Osteoblast (primary cell): ENCODE results near the gene TLE5. TPM values are rescaled to one million over a fixed set of nuclear protein-coding genes. Genes with fewer than 3 reads are reported as not detected.
A peak's percentile ranks its signal among the peaks of the same experiment; 100 is the strongest.

ENCODE experiments used
- DNase-seq: peaks from one replicate; pipeline ENCODE4 v3.0.0; 2011; ENCODE audit warnings: low spot score, mixed read lengths; ENCODE audit not compliant: insufficient read length; ENCODE audit errors: missing footprints
- H2AFZ ChIP-seq: 2 replicates; pipeline ENCODE4 v1.6.0; 2011; ENCODE audit warnings: mild to moderate bottlenecking, low read length
- H3K27ac ChIP-seq: 2 replicates; pipeline ENCODE4 v1.5.1; 2011; ENCODE audit warnings: mild to moderate bottlenecking, low read depth, low read length, moderate library complexity
- H3K27me3 ChIP-seq: 2 replicates; pipeline ENCODE4 v1.6.0; 2012; ENCODE audit warnings: mild to moderate bottlenecking, control low read depth, inconsistent platforms, low read length, moderate library complexity; ENCODE audit not compliant: insufficient read depth
- H3K36me3 ChIP-seq: 2 replicates; pipeline ENCODE4 v1.5.1; 2011; ENCODE audit warnings: mild to moderate bottlenecking, low read length, control low read depth, moderate library complexity; ENCODE audit not compliant: insufficient read depth
- H3K4me1 ChIP-seq: 2 replicates; pipeline ENCODE4 v1.5.1; 2011; ENCODE audit warnings: mild to moderate bottlenecking, low read length, control low read depth, moderate library complexity; ENCODE audit not compliant: insufficient read depth
- H3K4me2 ChIP-seq: 2 replicates; pipeline ENCODE4 v1.6.0; 2011; ENCODE audit warnings: mild to moderate bottlenecking, low read length; ENCODE audit not compliant: insufficient read depth
- H3K4me3 ChIP-seq: fragments of 200-600 bp; sonication (generic); 3 replicates; pipeline ENCODE4 v1.5.1; 2012; ENCODE audit warnings: mild to moderate bottlenecking, low read length, inconsistent platforms; ENCODE audit not compliant: insufficient read depth
- H3K79me2 ChIP-seq: 2 replicates; pipeline ENCODE4 v1.6.0; 2012; ENCODE audit warnings: mild to moderate bottlenecking, low read length, control low read depth, inconsistent platforms; ENCODE audit not compliant: insufficient read depth
- H3K9me3 ChIP-seq: 2 replicates; pipeline ENCODE4 v1.5.1; 2011; ENCODE audit warnings: low read depth, low read length, control low read depth
- H4K20me1 ChIP-seq: 2 replicates; pipeline ENCODE4 v1.6.0; 2012; ENCODE audit warnings: mild to moderate bottlenecking, low read length, control low read depth; ENCODE audit not compliant: insufficient read depth
- total RNA-seq: library from RNA; depleted of rRNA; stranded (reverse); fragments of >200 nt; gene quantifications from 2 replicates; pipeline ENCODE4 v1.2.3, GENCODE V29; 2012
- TF ChIP-seq, protein P1 (sequence below): IDR thresholded peaks from 2 replicates; pipeline ENCODE4 v1.5.1; 2011; ENCODE audit warnings: mild to moderate bottlenecking, low read depth, low read length, moderate library complexity; ENCODE audit errors: extremely low read depth

The TLE5 gene
- total RNA-seq, 1 donor: 211 TPM

DNA sequence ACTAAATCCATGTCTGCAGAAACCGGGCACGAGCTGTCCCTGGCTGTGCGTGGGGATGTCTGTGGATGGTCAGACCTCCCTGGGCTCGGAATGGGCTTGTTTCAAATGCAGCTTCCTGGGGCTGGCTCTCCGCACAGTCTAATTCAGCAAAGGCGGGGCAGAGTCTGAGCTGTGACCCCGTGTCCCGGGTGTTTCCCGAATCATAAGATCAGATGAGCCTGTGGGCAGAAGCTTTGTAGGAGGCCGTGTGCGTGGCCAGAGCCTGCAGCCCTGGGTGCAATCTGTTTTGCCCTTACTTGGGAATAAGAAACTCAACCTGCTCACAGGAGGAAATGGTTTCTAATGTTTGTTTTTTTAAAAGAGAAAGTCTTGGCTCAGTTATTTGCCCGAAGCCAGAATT lies 18.0 kb upstream of the TLE5 start:
- H3K4me2 ChIP-seq: peak overlapping the region; percentile 50
- H4K20me1 ChIP-seq: no peaks in the 10 kb centered on the region
- H3K36me3 ChIP-seq: no peaks in the 10 kb centered on the region
- TF ChIP-seq, protein P1, sequence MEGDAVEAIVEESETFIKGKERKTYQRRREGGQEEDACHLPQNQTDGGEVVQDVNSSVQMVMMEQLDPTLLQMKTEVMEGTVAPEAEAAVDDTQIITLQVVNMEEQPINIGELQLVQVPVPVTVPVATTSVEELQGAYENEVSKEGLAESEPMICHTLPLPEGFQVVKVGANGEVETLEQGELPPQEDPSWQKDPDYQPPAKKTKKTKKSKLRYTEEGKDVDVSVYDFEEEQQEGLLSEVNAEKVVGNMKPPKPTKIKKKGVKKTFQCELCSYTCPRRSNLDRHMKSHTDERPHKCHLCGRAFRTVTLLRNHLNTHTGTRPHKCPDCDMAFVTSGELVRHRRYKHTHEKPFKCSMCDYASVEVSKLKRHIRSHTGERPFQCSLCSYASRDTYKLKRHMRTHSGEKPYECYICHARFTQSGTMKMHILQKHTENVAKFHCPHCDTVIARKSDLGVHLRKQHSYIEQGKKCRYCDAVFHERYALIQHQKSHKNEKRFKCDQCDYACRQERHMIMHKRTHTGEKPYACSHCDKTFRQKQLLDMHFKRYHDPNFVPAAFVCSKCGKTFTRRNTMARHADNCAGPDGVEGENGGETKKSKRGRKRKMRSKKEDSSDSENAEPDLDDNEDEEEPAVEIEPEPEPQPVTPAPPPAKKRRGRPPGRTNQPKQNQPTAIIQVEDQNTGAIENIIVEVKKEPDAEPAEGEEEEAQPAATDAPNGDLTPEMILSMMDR: no peak
- H3K9me3 ChIP-seq: no peaks in the 10 kb centered on the region
- no peak overlapping the region for H3K4me3 ChIP-seq
- H3K27ac ChIP-seq: no peak overlapping the region
- peak; percentile 82 for DNase-seq
- H2AFZ ChIP-seq: peak overlapping the region; percentile 82
- no peaks in the 10 kb centered on the region for H3K79me2 ChIP-seq
- peaks cover 12% of the 10 kb centered on the region for H3K4me1 ChIP-seq
- H3K27me3 ChIP-seq: no peaks in the 10 kb centered on the region

DNA sequence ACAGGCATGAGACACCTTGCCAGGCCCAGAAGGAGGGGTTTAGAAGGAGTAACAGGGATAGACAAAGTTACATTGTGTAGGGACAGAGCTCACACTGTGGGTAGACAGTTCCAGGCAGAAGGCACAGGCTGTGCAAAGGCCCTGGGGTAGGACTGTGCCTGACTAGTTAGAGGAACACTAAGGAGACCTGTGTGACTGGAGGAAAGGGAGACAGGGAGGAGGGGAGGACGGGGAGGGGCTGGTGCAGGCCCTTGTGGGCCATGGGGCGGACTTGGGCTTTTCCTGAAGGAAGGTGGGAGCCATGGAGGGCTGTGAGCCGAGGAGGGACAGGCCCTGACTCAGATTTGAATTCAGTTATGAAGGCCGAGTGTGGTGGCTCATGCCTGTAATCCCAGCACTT lies 17.3 kb upstream of the TLE5 start:
- DNase-seq: no peak
- Histone ChIP-seq H3K4me1 (peaks cover 13% of the 10 kb centered on the region), H3K27me3 (no peaks in the 10 kb centered on the region), H2AFZ (no peak overlapping the region), H4K20me1 (no peaks in the 10 kb centered on the region), H3K4me2 (no peak overlapping the region), H3K27ac (no peak overlapping the region), H3K79me2 (no peaks in the 10 kb centered on the region), H3K4me3 (no peak overlapping the region), H3K9me3 (no peaks in the 10 kb centered on the region), H3K36me3 (no peaks in the 10 kb centered on the region)
- TF ChIP-seq, protein P1: no peak

DNA sequence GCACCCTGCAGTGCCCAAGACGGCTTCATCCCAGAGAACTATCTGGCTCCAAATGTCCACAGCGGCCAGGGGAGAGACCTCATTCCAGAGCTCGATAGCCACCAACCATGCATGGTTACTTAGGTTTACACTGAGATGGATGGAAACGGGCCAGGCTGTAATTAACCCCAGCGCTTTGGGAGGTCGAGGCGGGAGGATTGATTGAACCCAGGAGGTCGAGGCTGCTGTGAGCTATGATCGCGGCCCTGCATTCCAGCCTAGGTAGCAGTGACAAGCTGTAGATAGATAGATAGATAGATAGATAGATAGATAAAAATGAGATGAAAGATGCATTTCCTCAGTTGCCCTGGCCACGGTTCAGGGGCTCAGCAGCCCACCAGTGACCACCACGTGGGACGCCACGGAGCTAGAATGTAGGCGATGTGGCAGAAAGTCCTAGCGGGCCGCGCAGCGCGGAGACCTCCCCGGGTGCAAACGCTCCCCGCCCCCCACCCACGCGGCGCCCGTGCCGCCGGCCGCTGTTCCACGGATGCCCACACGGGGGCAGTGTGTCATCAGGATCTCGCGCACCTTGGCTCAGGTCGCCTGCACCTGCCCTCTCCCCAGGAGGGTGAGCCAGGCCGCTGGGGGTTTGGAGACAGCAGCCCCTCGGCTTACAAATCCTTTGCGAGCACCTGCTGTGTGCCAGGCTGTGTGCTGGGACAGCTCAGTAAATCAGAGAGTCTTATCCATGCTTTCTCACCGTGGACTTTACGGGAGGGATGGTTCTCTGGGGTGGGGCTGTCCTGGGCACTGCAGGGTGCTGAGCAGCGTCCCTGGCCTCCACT lies 13.5 kb upstream of the TLE5 start:
- peak overlapping the region; percentile 51 for H3K4me3 ChIP-seq
- no peak overlapping the region for H3K27ac ChIP-seq
- H3K4me2 ChIP-seq: peak overlapping the region; percentile 81

More for the DNA sequence above, 13.5 kb upstream of the TLE5 start:
- Histone ChIP-seq H3K79me2 (no peaks in the 10 kb centered on the region), H3K4me1 (peaks cover 13% of the 10 kb centered on the region), H4K20me1 (no peaks in the 10 kb centered on the region), H3K36me3 (no peaks in the 10 kb centered on the region), H3K9me3 (no peaks in the 10 kb centered on the region), H3K27me3 (no peaks in the 10 kb centered on the region), H2AFZ (peak overlapping the region; percentile 68)
- peak; percentile 97 for DNase-seq
- TF ChIP-seq, protein P1: peak; percentile 77
